ENCODE measurements around the gene RGS6. TPM values are rescaled to one million over a fixed set of nuclear protein-coding genes. Genes with fewer than 3 reads are reported as not detected.

Gene RGS6
- total and polyA plus RNA-seq, 9 donors, result 3.7 to 9.3 (median 6.2) TPM

DNA sequence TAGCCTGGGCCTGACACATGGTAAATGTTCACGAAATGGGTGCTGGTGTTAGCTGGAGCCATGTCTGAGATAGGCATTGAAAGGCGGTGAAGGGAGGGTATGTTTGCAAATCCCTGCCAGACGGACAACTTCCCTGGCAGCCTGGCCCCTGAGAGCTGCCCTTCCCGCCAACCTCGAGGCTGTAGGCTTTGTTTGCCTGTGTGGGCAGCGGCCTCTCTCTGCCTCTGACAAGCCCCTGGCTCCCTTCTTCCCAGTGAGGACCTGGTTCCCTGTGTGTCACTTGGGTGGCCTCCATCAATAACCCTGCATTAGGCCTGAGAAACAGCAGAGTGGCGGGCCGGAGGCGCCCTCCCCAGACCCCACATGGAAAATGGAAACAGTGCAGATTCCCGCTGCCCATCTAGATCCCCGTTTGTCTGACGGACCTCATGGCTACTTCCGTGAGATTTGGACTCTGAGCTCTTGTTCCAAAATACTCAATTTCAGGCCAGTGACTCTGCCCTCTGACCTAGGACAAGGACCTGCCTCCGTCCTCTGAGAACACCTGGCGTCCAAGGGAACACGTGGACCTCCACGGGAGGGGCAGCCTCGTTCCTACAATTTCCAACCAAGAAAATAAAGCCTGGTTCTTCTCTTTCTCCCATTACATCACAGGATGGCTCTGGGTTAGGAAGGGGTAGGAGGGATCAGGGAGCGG, 636.2 kb downstream of the RGS6 start:
- 83% methylated on average over 13 of the region's 19 CpGs for WGBS (ENCODE audit: insufficient coverage)
- no peak for DNase-seq

DNA sequence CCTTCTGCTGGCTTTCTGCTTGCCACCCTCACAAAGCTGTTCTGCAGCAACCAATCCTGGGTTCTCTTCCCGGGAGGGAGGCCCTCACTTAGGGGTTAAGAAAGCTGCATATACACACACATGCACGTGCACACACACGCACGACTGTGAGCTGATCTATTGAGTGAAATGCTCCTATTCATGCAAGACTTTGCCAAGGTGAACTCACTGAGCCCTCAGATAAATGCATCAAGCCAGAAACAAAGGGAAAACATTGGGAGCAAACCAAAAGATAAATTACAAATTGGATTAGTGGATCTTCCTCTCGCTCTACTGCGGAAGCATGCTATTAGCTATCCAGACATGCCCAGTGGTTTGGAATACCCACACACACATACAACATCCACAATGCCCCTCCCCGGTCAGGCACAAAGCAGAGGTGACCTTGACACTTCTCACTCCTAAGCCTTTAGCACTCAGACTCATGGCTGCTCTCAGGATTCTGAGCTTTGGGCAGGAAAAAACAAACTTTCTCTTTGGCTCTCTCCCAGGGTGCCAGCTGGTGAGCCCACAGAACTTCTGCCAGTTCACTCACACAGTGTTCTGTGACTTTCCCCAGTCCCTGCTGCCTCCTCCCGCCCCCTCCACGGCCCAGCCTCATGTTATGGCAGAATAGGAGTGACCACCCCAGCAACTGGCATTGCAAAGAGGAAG, 641.6 kb downstream of the RGS6 start:
- Histone ChIP-seq H3K27ac (ENCODE audit: low read length) (peak overlapping the region; percentile 21), H3K4me3 (ENCODE audit: low read length) (no peak overlapping the region), H3K27me3 (ENCODE audit: control insufficient read depth, insufficient read depth, low read length) (no peaks in the 10 kb centered on the region), H3K4me1 (ENCODE audit: control insufficient read depth, insufficient read depth, low read length) (peaks cover 12% of the 10 kb centered on the region), H3K36me3 (ENCODE audit: control insufficient read depth, insufficient read depth, low read length) (no peaks in the 10 kb centered on the region), H3K9me3 (replicated peaks; ENCODE audit: control insufficient read depth, low read depth, low read length) (no peaks in the 10 kb centered on the region)
- DNase-seq, result peak; percentile 61
- 85% methylated on average over 4 of the region's 9 CpGs for WGBS (ENCODE audit: insufficient coverage)

More for the DNA sequence above, 636.2 kb downstream of the RGS6 start:
- H3K27ac ChIP-seq (ENCODE audit: low read length), result no peak overlapping the region
- H3K9me3 ChIP-seq (replicated peaks; ENCODE audit: control insufficient read depth, low read depth, low read length), result no peaks in the 10 kb centered on the region
- H3K36me3 ChIP-seq (ENCODE audit: control insufficient read depth, insufficient read depth, low read length), result no peaks in the 10 kb centered on the region
- H3K27me3 ChIP-seq (ENCODE audit: control insufficient read depth, insufficient read depth, low read length), result peaks cover 5% of the 10 kb centered on the region
- H3K4me3 ChIP-seq (ENCODE audit: low read length), result no peak overlapping the region
- peaks cover 42% of the 10 kb centered on the region for H3K4me1 ChIP-seq (ENCODE audit: control insufficient read depth, insufficient read depth, low read length)

DNA sequence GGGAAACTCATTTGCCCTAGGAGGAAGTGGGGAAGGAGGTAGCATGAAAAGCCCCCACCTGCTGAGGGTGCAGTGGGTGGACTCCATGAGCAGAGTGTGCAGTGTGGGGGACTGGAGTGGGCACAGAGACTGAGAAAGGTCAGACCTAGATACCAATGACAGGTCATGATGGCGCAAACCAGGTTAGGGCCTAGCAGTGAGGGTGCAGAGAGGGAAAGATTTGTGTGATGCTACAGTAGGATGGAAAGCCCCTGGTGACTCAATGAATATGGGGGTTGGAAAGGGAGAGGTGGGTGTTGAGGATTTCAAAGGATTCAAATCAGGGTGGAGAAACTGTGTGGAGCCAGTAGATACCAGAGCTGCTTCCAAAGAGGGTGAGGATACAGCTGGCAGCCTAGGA, 642.5 kb downstream of the RGS6 start:
- H3K27ac ChIP-seq (ENCODE audit: low read length), result no peak overlapping the region
- H3K36me3 ChIP-seq (ENCODE audit: control insufficient read depth, insufficient read depth, low read length), result no peaks in the 10 kb centered on the region
- H3K4me3 ChIP-seq (ENCODE audit: low read length), result no peak overlapping the region
- H3K4me1 ChIP-seq (ENCODE audit: control insufficient read depth, insufficient read depth, low read length), result peaks cover 12% of the 10 kb centered on the region
- H3K27me3 ChIP-seq (ENCODE audit: control insufficient read depth, insufficient read depth, low read length), result no peaks in the 10 kb centered on the region
- WGBS (ENCODE audit: insufficient coverage), result 100% methylated on average over 1 of the region's 1 CpG
- no peak for DNase-seq
- no peaks in the 10 kb centered on the region for H3K9me3 ChIP-seq (replicated peaks; ENCODE audit: control insufficient read depth, low read depth, low read length)

DNA sequence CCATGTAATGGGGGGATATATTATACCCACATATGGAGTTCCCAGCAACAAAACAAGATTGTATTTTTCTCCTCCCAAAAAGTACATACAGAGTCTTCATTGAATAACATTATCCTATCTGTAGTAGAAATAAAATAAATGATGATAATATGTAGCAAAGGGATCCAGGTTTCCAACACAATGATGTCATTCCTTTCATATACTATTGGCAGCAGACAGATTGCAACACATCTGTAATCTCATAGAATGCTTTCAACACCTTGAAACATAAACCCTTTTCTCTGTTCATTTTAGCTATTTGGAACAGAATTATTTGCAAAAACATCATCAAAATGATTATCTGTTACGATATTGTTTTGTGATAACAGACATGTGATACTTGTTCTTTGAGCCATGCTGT, 644.0 kb downstream of the RGS6 start:
- Histone ChIP-seq H3K9me3 (replicated peaks; ENCODE audit: control insufficient read depth, low read depth, low read length) (no peaks in the 10 kb centered on the region), H3K27ac (ENCODE audit: low read length) (no peak overlapping the region), H3K4me1 (ENCODE audit: control insufficient read depth, insufficient read depth, low read length) (peaks cover 14% of the 10 kb centered on the region), H3K36me3 (ENCODE audit: control insufficient read depth, insufficient read depth, low read length) (no peaks in the 10 kb centered on the region), H3K27me3 (ENCODE audit: control insufficient read depth, insufficient read depth, low read length) (no peaks in the 10 kb centered on the region), H3K4me3 (ENCODE audit: low read length) (no peak overlapping the region)
- WGBS (ENCODE audit: insufficient coverage), result no CpG with 5 or more reads among the region's 1 CpG
- no peak for DNase-seq

DNA sequence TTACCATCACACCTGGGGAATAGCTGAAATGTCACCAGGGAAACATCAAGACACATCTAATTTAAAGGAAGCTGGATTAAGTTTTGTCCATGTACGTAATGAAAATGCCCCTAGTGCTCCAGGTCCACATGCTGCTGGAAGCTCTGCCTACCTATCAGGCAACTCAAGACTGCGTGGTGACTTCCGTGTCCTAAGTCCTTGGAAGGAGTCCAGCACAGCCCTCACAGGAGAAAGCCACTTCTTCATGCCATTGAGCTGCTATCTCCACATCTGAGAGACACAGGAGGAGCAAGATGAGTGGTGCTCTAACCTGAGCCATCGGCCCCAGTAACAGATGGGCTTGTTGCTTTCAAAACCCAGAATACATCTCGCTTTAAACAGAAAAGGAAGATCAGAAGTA, 645.3 kb downstream of the RGS6 start:
- no peaks in the 10 kb centered on the region for H3K27me3 ChIP-seq (ENCODE audit: control insufficient read depth, insufficient read depth, low read length)
- no peak overlapping the region for H3K27ac ChIP-seq (ENCODE audit: low read length)
- H3K4me1 ChIP-seq (ENCODE audit: control insufficient read depth, insufficient read depth, low read length), result peaks cover 14% of the 10 kb centered on the region
- H3K9me3 ChIP-seq (replicated peaks; ENCODE audit: control insufficient read depth, low read depth, low read length), result no peaks in the 10 kb centered on the region
- DNase-seq, result no peak
- WGBS (ENCODE audit: insufficient coverage), result 74% methylated on average over 3 of the region's 5 CpGs
- no peak overlapping the region for H3K4me3 ChIP-seq (ENCODE audit: low read length)
- H3K36me3 ChIP-seq (ENCODE audit: control insufficient read depth, insufficient read depth, low read length), result no peaks in the 10 kb centered on the region

DNA sequence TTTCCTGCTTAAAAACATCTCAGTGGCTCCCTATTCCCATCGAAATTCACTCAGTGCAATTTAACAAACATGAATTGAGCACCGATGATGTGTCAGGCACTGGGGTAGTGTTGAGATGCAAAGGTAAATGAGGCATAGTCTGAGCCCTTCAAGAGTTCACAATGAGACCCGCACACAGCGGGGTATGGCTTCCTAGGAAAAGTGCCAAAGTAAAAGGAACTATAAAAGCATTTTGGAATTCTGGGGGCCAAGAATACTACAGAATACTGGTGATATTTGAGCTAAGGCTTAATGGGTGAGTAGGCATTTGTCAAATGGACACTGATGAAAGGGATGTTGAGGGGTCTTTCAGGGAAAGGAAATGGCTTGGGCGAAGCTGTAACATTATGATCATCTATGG, 646.3 kb downstream of the RGS6 start:
- H3K4me3 ChIP-seq (ENCODE audit: low read length), result no peak overlapping the region
- H3K27me3 ChIP-seq (ENCODE audit: control insufficient read depth, insufficient read depth, low read length), result no peaks in the 10 kb centered on the region
- WGBS (ENCODE audit: insufficient coverage), result 89% methylated on average over 4 of the region's 5 CpGs
- no peaks in the 10 kb centered on the region for H3K36me3 ChIP-seq (ENCODE audit: control insufficient read depth, insufficient read depth, low read length)
- peaks cover 14% of the 10 kb centered on the region for H3K4me1 ChIP-seq (ENCODE audit: control insufficient read depth, insufficient read depth, low read length)
- no peaks in the 10 kb centered on the region for H3K9me3 ChIP-seq (replicated peaks; ENCODE audit: control insufficient read depth, low read depth, low read length)
- H3K27ac ChIP-seq (ENCODE audit: low read length), result no peak overlapping the region
- no peak for DNase-seq

DNA sequence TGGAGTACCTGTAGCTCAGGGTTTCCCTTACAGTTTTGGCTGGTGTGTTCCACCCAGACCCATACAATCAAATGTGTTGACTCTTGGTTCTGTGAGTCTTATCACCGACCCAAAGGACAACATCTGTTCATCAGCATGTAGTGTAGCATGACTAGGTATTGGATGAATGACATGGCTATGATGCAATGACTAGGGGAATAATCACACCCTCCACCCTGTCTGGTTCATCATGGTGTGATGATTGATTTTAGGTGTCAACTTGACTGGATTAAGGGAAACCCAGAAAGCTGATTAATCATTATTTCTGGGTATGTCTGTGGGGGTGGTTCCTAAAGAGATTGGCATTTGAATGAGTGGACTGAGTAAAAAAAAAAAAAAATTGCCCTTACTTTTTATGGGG, 650.4 kb downstream of the RGS6 start:
- no peaks in the 10 kb centered on the region for H3K9me3 ChIP-seq (replicated peaks; ENCODE audit: control insufficient read depth, low read depth, low read length)
- no peaks in the 10 kb centered on the region for H3K27me3 ChIP-seq (ENCODE audit: control insufficient read depth, insufficient read depth, low read length)
- no peak overlapping the region for H3K4me3 ChIP-seq (ENCODE audit: low read length)
- H3K36me3 ChIP-seq (ENCODE audit: control insufficient read depth, insufficient read depth, low read length), result no peaks in the 10 kb centered on the region
- no peak for DNase-seq
- no peak overlapping the region for H3K27ac ChIP-seq (ENCODE audit: low read length)
- H3K4me1 ChIP-seq (ENCODE audit: control insufficient read depth, insufficient read depth, low read length), result peaks cover 2% of the 10 kb centered on the region
- whole genome bisulfite sequencing (ENCODE audit: insufficient coverage), result no CpG with 5 or more reads among the region's 1 CpG

DNA sequence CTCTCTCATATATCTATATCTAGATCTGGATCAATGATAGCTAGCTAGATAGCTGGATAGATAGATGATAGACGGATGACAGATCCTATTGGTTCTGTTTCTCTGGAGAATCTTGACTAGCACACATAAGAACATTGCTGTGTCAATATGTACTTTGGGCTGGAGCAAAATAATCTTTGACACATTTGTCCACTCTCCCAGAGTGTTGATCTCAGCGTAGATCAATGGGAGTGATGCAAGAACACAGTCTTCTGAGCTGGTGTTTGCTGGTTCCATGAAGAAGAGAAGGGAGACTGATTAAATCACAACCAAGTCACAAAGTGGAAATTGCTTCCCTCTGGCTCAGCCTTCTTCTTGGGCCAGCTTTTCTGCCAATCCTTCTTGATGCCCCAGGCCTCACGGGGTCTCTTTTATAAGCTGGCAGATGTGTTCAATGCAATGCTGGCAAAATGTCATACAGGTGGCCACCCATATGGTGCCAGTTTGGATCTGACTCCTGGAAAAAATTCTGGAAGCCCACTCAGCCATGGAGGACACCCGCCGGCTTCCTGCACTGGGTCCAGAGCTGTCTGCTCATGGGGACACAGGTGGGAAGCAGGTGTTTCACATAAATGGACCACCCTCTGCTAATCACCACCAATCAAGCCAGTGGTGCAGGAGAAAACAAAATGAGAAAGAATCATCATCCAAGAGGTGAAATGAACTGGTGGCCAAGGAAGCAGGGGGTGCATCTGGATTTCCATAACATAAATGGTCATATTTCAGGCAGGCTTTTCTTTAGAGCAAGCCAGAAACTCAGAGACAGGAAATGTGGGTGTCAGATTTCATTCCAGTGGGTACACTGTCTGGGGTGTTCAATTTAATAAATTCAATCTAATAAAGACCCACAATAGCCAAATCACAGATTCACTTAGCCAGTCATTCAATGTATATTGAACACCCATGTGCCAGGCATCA, 651.4 kb downstream of the RGS6 start:
- Histone ChIP-seq H3K4me1 (ENCODE audit: control insufficient read depth, insufficient read depth, low read length) (peaks cover 2% of the 10 kb centered on the region), H3K36me3 (ENCODE audit: control insufficient read depth, insufficient read depth, low read length) (no peaks in the 10 kb centered on the region), H3K27ac (ENCODE audit: low read length) (no peak overlapping the region), H3K4me3 (ENCODE audit: low read length) (no peak overlapping the region), H3K9me3 (replicated peaks; ENCODE audit: control insufficient read depth, low read depth, low read length) (no peaks in the 10 kb centered on the region), H3K27me3 (ENCODE audit: control insufficient read depth, insufficient read depth, low read length) (no peaks in the 10 kb centered on the region)
- 67% methylated on average over 3 of the region's 5 CpGs for WGBS (ENCODE audit: insufficient coverage)
- DNase-seq, result no peak

DNA sequence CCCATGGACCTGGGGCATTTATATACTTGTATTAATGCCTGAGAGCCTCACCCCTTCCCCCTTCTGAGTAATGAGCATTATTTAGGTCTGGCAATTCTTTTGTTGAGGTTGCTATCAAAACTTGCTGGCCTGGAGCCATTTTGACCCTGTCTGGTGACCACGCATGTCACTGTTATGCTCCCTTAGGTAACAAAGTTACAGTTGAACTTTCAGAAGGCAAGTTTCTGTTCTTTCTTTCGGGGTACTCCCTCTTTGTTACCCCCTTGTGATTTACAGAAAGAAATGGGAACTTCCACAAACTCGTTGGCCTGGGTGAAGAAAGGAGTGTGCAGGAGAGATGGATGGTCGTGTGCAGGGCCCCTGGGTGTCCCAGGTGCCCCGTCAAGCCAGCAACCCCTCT, 656.3 kb downstream of the RGS6 start:
- H3K9me3 ChIP-seq (replicated peaks; ENCODE audit: control insufficient read depth, low read depth, low read length), result no peaks in the 10 kb centered on the region
- H3K4me1 ChIP-seq (ENCODE audit: control insufficient read depth, insufficient read depth, low read length), result no peaks in the 10 kb centered on the region
- 100% methylated on average over 1 of the region's 5 CpGs for WGBS (ENCODE audit: insufficient coverage)
- no peaks in the 10 kb centered on the region for H3K27me3 ChIP-seq (ENCODE audit: control insufficient read depth, insufficient read depth, low read length)
- H3K27ac ChIP-seq (ENCODE audit: low read length), result no peak overlapping the region
- H3K36me3 ChIP-seq (ENCODE audit: control insufficient read depth, insufficient read depth, low read length), result no peaks in the 10 kb centered on the region
- H3K4me3 ChIP-seq (ENCODE audit: low read length), result no peak overlapping the region
- no peak for DNase-seq

DNA sequence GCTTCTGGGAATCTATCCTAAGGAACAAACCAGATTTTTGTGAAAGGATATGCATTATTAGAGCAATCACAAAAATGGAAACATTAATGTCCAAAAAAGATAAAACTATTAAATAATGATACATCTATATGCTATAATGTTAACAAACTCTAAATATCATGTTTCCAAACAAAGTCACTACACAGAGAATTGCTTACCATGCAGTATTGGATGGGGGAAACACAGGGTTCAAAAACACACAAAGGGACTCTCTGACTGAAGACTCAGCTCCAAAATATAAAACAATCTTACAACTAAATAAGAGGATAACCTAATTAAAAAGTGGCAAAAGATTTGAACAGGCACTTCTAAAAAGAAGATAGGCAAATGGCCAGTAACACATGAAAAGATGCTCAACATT, 657.4 kb downstream of the RGS6 start:
- H3K4me3 ChIP-seq (ENCODE audit: low read length), result no peak overlapping the region
- H3K9me3 ChIP-seq (replicated peaks; ENCODE audit: control insufficient read depth, low read depth, low read length), result no peaks in the 10 kb centered on the region
- DNase-seq, result no peak
- no peaks in the 10 kb centered on the region for H3K36me3 ChIP-seq (ENCODE audit: control insufficient read depth, insufficient read depth, low read length)
- H3K27me3 ChIP-seq (ENCODE audit: control insufficient read depth, insufficient read depth, low read length), result no peaks in the 10 kb centered on the region
- no peak overlapping the region for H3K27ac ChIP-seq (ENCODE audit: low read length)
- H3K4me1 ChIP-seq (ENCODE audit: control insufficient read depth, insufficient read depth, low read length), result no peaks in the 10 kb centered on the region
